NCI-H69 (cell line): Measurements from ENCODE around the gene PITPNM1.

ENCODE experiments used
- DNase-seq: peaks from one replicate; lab custom pipeline; 2025; lab: John Stamatoyannopoulos, UW

PITPNM1 gene

GRCh38 chr11:67503119-67504004, 1.8 kb downstream of the PITPNM1 start:
- DNase-seq, result no peak

GRCh38 chr11:67502328-67502979, 2.7 kb downstream of the PITPNM1 start:
- DNase-seq, result no peak

- no peak for DNase-seq
Measured at GRCh38 chr11:67501854-67502253, 3.3 kb downstream of the PITPNM1 start.

- DNase-seq, result no peak
Measured at GRCh38 chr11:67500831-67501715, 4.1 kb downstream of the PITPNM1 start.

- DNase-seq, result no peak
Measured at GRCh38 chr11:67500484-67500821, 4.7 kb downstream of the PITPNM1 start.

GRCh38 chr11:67499808-67500483, 5.2 kb downstream of the PITPNM1 start:
- DNase-seq, result no peak

GRCh38 chr11:67498544-67498972, 6.6 kb downstream of the PITPNM1 start:
- DNase-seq, result no peak

- no peak for DNase-seq
Measured at GRCh38 chr11:67497656-67498291, 7.4 kb downstream of the PITPNM1 start.

- DNase-seq, result no peak
Measured at GRCh38 chr11:67496113-67496512, 9.1 kb downstream of the PITPNM1 start.

- DNase-seq, result no peak
Measured at GRCh38 chr11:67495234-67496005, 9.7 kb downstream of the PITPNM1 start.

GRCh38 chr11:67494371-67495233, 10.6 kb downstream of the PITPNM1 start:
- DNase-seq, result no peak

- no peak for DNase-seq
Measured at GRCh38 chr11:67493548-67494370, 11.4 kb downstream of the PITPNM1 start.

GRCh38 chr11:67492801-67493547, 12.2 kb downstream of the PITPNM1 start:
- no peak for DNase-seq

GRCh38 chr11:67492069-67492727, 13.0 kb downstream of the PITPNM1 start:
- DNase-seq, result no peak

GRCh38 chr11:67491276-67492068, 13.7 kb downstream of the PITPNM1 start:
- DNase-seq, result no peak

- no peak for DNase-seq
Measured at GRCh38 chr11:67490727-67491065, 14.5 kb downstream of the PITPNM1 start.
